Large intestine (tissue), 3 donors: ENCODE measurements around the gene PILRA. TPM values are rescaled to one million over a fixed set of nuclear protein-coding genes. Genes with fewer than 3 reads are reported as not detected.
"Not testable (repeated sequence)": the region's sequence is repeated elsewhere in the genome, so short reads cannot be mapped to it uniquely, and the experiment has no call there.

ENCODE experiments used
- DNase-seq, 2 donors: peaks; one replicate each; pipeline versions ENCODE4 v3.0.0 to v3.0.0-alpha.2; 2013
- H3K27ac ChIP-seq: one replicate; pipeline ENCODE4 v1.5.1; 2013; ENCODE audit warnings: low read length
- H3K27me3 ChIP-seq: 2 replicates; pipeline ENCODE4 v1.6.1; 2013; ENCODE audit warnings: low read length; ENCODE audit not compliant: control insufficient read depth, insufficient read depth
- H3K36me3 ChIP-seq: 2 replicates; pipeline ENCODE4 v1.6.1; 2013; ENCODE audit warnings: low read length; ENCODE audit not compliant: control insufficient read depth, insufficient read depth
- H3K4me1 ChIP-seq: one replicate; pipeline ENCODE4 v1.6.1; 2013; ENCODE audit warnings: low read length; ENCODE audit not compliant: control insufficient read depth, insufficient read depth
- H3K4me3 ChIP-seq: one replicate; pipeline ENCODE4 v1.5.1; 2013; ENCODE audit warnings: low read length
- H3K9me3 ChIP-seq: one replicate; pipeline ENCODE4 v1.6.1; 2013; ENCODE audit warnings: mild to moderate bottlenecking, low read depth, low read length, moderate library complexity; ENCODE audit not compliant: control insufficient read depth
- WGBS: methylation state at CpG from one replicate; pipeline ENCODE4 v1.1.5; 2013; ENCODE audit warnings: low lambda C conversion rate; ENCODE audit not compliant: insufficient coverage; 5-methylcytosine and 5-hydroxymethylcytosine counted together
- polyA plus RNA-seq: library from polyadenylated mRNA; unstranded; fragments of 120-200 nt; gene quantifications from one replicate; pipeline ENCODE4 v1.2.1, GENCODE V29; 2013

The PILRA gene
- polyA plus RNA-seq, 1 donor = 5.8 TPM

DNA sequence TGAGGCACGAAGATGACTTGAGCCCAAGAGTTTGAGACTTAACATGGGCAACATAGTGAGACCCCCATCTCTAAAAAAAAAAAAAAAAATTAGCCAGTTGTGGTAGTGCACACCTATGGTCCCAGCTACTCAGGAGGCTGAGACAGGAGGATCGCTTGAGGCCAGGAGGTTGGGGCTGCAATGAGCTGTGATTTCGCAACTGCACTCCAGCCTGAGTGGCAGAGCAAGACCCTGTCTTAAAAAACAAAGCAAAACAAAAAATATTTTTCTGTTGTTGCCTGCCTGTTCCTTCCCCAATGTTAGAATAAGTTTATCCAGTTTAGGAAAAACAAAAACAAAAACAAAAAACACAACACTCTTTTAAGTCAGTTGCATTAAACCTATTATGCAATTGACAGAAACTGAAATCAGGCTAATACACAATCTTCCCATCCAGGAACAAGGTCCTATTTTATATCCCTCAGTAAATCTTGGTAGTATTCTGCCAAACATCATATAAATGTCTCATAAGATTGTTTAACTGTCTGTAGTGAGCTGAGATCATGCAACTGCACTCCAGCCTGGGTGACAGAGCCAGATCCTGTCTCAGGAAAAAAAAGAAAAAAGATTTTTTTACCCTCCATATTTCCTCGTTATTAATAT lies 4.9 kb downstream of the PILRA start:
- Histone ChIP-seq H3K4me3 (no peak overlapping the region), H3K4me1 (no peaks in the 10 kb centered on the region), H3K9me3 (no peaks in the 10 kb centered on the region), H3K27me3 (no peaks in the 10 kb centered on the region), H3K27ac (no peak overlapping the region), H3K36me3 (no peaks in the 10 kb centered on the region)
- no peak for DNase-seq
- no CpG with 5 or more reads among the region's 4 CpGs for WGBS

DNA sequence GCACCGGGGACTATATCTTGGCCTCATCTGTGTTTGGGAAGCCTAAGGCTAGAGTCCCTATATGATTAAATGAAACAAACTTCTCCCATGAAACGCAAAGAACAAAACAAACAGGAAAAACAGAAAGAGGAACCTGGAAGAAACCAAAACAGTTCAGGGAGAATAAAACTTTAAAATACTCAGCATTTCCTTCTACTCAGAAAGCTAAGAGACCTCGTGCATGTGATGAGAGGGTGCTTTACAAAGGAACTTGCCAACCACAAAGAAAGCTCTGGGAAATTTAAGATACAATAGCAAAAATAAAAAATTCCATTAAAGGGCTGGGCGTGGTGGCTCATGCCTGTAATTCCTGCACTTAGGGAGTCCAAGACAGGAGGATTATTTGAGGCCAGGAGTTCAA lies 6.9 kb downstream of the PILRA start:
- Histone ChIP-seq H3K36me3 (no peaks in the 10 kb centered on the region), H3K4me3 (no peak overlapping the region), H3K4me1 (no peaks in the 10 kb centered on the region), H3K27me3 (no peaks in the 10 kb centered on the region), H3K9me3 (no peaks in the 10 kb centered on the region), H3K27ac (no peak overlapping the region)
- DNase-seq = no peak
- 85% methylated on average over 3 of the region's 4 CpGs for WGBS

DNA sequence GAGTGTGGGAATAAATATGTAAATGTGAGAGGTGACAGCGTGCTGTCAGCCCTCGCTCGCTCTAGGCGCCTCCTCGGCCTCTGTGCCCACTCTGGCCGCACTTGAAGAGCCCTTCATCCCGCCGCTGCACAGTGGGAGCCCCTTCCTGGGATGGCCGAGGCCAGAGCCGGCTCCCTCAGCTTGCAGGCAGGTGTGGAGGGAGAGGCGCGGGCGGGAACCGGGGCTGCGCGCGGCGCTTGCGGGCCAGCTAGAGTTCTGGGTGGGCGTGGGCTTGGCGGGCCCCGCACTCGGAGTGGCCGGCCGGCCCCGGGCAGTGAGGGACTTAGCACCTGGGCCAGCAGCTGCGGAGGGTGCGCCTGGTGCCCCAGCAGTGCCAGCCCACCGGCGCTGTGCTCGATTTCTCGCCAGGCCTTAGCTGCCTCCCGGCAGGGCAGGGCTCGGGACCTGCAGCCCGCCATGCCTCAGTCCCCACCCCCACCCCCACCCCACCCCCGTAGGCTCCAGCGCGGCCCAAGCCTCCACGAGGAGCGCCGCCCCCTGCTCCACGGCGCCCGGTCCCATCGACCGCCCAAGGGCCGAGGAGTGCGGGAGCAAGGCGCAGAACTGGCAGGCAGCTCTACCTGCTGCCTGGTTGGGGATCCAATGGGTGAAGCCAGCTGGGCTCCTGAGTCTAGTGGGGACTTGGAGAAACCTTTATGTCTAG lies 8.4 kb downstream of the PILRA start:
- not testable (repeated sequence) for H3K36me3 ChIP-seq, H3K27me3 ChIP-seq, DNase-seq, H3K9me3 ChIP-seq, H3K4me3 ChIP-seq, H3K4me1 ChIP-seq, H3K27ac ChIP-seq
- WGBS = no CpG with 5 or more reads among the region's 49 CpGs

DNA sequence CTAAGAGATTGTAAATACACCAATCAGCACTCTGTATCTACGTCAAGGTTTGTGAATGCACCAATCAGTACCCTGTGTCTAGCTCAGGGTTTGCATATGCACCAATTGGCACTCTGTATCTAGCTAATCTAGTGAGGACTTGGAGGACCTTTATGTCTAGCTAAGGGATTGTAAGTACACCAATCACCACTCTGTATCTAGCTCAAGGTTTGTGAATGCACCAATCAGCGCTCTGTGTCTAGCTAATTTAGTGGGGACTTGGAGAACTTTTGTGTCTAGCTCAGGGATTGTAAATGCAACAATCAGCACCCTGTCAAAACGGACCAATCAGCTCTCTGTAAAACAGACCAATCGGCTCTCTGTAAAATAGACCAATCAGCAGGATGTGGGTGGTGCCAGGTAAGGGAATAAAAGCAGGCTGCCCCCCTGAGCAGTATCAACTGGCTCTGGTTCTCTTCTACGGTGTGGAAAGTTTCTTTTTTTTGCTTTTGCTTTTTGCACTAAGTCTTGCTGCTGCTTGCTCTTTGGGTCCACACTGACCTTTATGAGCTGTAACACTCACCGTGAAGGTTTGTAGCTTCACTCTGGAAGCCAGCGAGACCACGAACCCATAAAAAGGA lies 9.1 kb downstream of the PILRA start:
- WGBS = 63% methylated on average over 1 of the region's 8 CpGs
- H3K36me3 ChIP-seq, DNase-seq, H3K4me3 ChIP-seq, H3K4me1 ChIP-seq, H3K9me3 ChIP-seq, H3K27me3 ChIP-seq, H3K27ac ChIP-seq: not testable (repeated sequence)

DNA sequence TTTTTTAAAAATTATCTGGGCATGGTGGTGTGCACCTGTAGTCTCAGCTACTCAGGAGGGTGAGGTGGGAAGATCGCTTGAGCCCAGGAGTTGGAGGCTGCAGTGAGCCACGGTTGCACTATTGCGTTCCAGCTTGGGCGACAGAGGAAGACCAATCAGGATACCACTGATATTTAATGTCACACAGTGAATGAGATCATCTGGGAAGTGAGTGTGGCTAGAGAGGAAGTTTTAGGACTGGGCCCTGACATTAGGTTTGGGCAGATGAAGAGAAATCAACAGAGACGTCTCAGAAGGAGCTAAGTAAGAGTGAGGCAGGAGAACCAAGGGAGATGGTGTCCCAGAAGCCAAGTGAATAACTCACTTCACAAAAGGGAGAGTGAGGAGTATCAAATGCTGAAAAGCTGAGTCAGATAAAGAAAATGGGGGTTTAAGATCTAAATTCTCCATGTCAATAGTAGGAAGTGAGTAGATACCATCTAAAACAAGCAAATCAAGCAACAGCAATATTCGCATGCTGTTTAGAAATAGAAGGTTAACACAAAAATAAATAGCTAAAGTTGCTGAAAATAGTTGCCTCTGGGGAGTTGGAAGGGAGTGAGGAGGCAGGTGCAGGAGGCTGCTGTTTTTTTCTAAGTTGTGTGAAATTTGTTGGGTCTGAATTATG lies 11.5 kb downstream of the PILRA start:
- no peaks in the 10 kb centered on the region for H3K4me1 ChIP-seq
- H3K27ac ChIP-seq = no peak overlapping the region
- H3K4me3 ChIP-seq = no peak overlapping the region
- H3K27me3 ChIP-seq = no peaks in the 10 kb centered on the region
- 90% methylated on average over 1 of the region's 6 CpGs for WGBS
- H3K36me3 ChIP-seq = no peaks in the 10 kb centered on the region
- no peaks in the 10 kb centered on the region for H3K9me3 ChIP-seq
- no peak for DNase-seq

DNA sequence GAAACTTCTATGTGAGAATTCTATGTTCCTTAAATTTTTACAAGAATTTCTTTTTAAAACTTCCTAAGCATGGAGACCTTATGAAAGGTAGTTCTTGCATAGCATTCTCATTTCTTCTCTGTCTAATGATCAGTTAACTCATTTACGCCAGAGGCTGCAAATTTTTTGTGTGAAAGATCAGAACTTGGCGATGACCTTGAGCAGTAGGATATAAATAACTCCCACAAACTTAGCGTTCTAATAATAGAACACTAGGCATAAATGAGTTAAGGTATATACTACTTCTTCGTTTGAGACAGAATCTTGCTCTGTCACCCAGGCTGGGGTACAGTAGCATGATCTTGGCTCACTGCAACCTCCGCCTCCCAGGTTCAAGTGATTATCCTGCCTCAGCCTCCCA lies 13.7 kb downstream of the PILRA start:
- Histone ChIP-seq H3K36me3 (no peaks in the 10 kb centered on the region), H3K27me3 (no peaks in the 10 kb centered on the region), H3K4me3 (no peak overlapping the region), H3K4me1 (no peaks in the 10 kb centered on the region), H3K27ac (no peak overlapping the region), H3K9me3 (no peaks in the 10 kb centered on the region)
- DNase-seq = no peak
- WGBS = 60% methylated on average over 1 of the region's 5 CpGs

DNA sequence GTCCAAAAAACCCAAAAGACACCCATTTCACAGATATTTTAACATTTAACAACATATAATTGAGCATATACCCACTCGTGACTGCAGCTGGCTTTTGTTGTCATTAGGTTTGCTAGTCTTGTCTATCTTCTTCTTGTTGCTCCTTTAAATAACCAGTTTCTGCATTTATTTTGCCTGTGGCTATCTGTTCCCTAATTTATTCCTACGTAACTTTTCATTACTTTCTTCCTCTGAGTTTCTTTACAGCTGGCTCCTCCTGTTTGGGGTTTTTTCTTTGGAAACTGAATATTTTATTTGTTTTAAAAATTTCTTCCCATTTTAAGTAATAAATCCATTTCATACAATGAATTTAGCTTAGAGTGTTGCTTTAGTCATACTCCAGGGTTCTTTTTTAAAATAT lies 14.4 kb downstream of the PILRA start:
- no peaks in the 10 kb centered on the region for H3K36me3 ChIP-seq
- H3K9me3 ChIP-seq = no peaks in the 10 kb centered on the region
- H3K4me1 ChIP-seq = no peaks in the 10 kb centered on the region
- no peak overlapping the region for H3K27ac ChIP-seq
- 90% methylated on average over 2 of the region's 2 CpGs for WGBS
- no peak overlapping the region for H3K4me3 ChIP-seq
- DNase-seq = no peak
- no peaks in the 10 kb centered on the region for H3K27me3 ChIP-seq

DNA sequence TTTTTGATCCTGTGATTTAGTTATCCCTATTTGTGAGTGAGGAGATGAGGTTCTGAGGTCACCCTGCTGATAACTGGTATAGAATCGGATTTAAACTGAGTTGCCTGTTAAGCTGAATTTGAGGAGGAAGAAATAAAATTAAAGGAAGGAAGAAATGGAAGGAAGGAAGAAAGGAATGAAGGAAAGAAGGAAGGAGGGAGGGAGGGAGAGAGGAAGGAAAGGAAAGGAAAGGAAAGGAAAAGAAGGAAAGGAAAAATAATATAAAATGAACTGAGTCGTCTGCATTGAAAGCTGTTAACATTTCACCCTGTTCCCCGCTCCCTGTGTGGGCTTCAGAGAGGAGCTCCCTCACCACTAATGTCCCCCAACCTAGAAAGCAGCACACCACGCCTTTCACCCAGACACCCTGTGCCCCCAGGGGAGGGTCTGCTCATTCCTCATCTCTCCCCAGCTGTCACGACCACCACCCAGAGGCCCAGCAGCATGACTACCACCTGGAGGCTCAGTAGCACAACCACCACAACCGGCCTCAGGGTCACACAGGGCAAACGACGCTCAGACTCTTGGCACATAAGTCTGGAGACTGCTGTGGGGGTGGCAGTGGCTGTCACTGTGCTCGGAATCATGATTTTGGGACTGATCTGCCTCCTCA lies 16.3 kb downstream of the PILRA start:
- Histone ChIP-seq H3K27ac (no peak overlapping the region), H3K4me1 (no peaks in the 10 kb centered on the region), H3K27me3 (no peaks in the 10 kb centered on the region), H3K9me3 (no peaks in the 10 kb centered on the region), H3K36me3 (no peaks in the 10 kb centered on the region), H3K4me3 (no peak overlapping the region)
- WGBS = 100% methylated on average over 1 of the region's 9 CpGs
- no peak for DNase-seq

DNA sequence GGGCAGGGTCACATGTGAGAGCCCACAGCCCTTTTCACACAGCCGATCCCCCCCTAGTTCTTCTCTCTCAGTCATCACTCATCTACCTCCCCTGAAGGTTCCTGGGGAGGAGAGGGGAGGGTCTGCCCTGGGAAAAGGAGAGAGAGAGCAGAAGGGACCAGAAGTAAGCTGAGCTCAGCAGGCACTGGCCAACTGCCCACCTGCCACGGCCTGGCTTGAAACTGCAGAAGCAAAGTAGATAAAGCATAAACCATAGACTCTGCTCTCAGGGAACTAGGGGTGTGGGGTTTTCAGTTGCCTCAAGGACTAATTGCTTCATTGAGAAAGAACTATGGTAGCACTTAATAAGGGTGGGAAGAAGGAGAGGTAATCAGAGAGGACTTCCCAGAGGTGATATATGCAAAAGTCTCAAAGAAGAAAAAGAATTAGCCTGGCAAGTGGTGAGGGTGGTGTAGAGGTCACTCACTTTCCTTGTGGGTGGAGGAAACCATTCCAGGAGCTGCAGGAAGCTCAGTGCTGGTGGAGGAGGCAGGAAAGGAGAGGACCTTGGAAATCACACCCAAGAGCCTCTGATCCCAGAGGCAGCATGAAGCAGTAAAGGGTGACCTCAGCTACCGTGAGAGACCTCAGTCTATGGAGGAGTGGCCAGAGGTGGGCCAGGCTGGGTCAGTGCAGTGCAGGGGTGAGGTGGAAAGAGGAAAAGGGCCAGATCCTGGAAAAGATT lies 17.2 kb downstream of the PILRA start:
- H3K4me3 ChIP-seq = no peak overlapping the region
- H3K9me3 ChIP-seq = no peaks in the 10 kb centered on the region
- H3K36me3 ChIP-seq = no peaks in the 10 kb centered on the region
- H3K27me3 ChIP-seq = no peaks in the 10 kb centered on the region
- no peak overlapping the region for H3K27ac ChIP-seq
- no peak for DNase-seq
- no CpG with 5 or more reads among the region's 3 CpGs for WGBS
- H3K4me1 ChIP-seq = no peaks in the 10 kb centered on the region
